Measurements from ENCODE around the gene METTL25B. TPM values are rescaled to one million over a fixed set of nuclear protein-coding genes. Genes with fewer than 3 reads are reported as not detected.

Gene METTL25B
- polyA plus RNA-seq, 1 donor from 2014 or later: 13.1 TPM

GRCh38 chr1:156709031-156709430 is 19.2 kb upstream of the METTL25B start:
- Histone ChIP-seq H3F3A (ENCODE audit: insufficient read depth, low read length, poor library complexity, severe bottlenecking) (peaks cover 8% of the 10 kb centered on the region), H3K79me2 (replicated peaks; ENCODE audit: insufficient read depth, low read length) (no peaks in the 10 kb centered on the region), H3K27me3 (ENCODE audit: insufficient read depth, low read depth, low read length) (peaks cover 13% of the 10 kb centered on the region), H3K9ac (ENCODE audit: low read length) (no peak overlapping the region), H2AFZ (ENCODE audit: low read depth, low read length) (no peak overlapping the region), H3K27ac (ENCODE audit: low read length) (no peak overlapping the region), H4K20me1 (ENCODE audit: insufficient read depth) (no peaks in the 10 kb centered on the region), H3K4me2 (ENCODE audit: low read length) (no peak overlapping the region), H3K36me3 (ENCODE audit: insufficient read depth, low read length) (no peaks in the 10 kb centered on the region), H3K9me3 (ENCODE audit: low read length) (no peaks in the 10 kb centered on the region), H3K4me3 (ENCODE audit: low read length) (no peak overlapping the region), H3K9me2 (ENCODE audit: insufficient read depth, low read length) (no peaks in the 10 kb centered on the region)
- TF ChIP-seq TAF1 (IDR thresholded peaks at IDR 0.05; ENCODE audit: low read depth) (no peak), REST (IDR thresholded peaks at IDR 0.05; ENCODE audit: borderline replicate concordance) (no peak), SMC3 (conservative IDR thresholded peaks at IDR 0.05; ENCODE audit: poor library complexity) (no peak), CTCF (IDR thresholded peaks at IDR 0.05; ENCODE audit: poor library complexity, severe bottlenecking) (no peak), MXI1 (conservative IDR thresholded peaks at IDR 0.05; ENCODE audit: poor library complexity, severe bottlenecking) (no peak), EZH2 (IDR thresholded peaks at IDR 0.05; ENCODE audit: borderline replicate concordance, insufficient read depth, low read length, poor library complexity, severe bottlenecking) (no peak), EP300 (conservative IDR thresholded peaks at IDR 0.05; ENCODE audit: poor library complexity, severe bottlenecking) (no peak), POLR2AphosphoS5 (IDR thresholded peaks at IDR 0.05) (no peak)

GRCh38 chr1:156709757-156710489 is 18.3 kb upstream of the METTL25B start:
- H3K27ac ChIP-seq (ENCODE audit: low read length): no peak overlapping the region
- no peak overlapping the region for H3K9ac ChIP-seq (ENCODE audit: low read length)
- H3K4me2 ChIP-seq (ENCODE audit: low read length): no peak overlapping the region
- H3K4me3 ChIP-seq (ENCODE audit: low read length): no peak overlapping the region
- H4K20me1 ChIP-seq (ENCODE audit: insufficient read depth): no peaks in the 10 kb centered on the region
- peaks cover 8% of the 10 kb centered on the region for H3F3A ChIP-seq (ENCODE audit: insufficient read depth, low read length, poor library complexity, severe bottlenecking)
- H3K9me3 ChIP-seq (ENCODE audit: low read length): no peaks in the 10 kb centered on the region
- no peaks in the 10 kb centered on the region for H3K9me2 ChIP-seq (ENCODE audit: insufficient read depth, low read length)
- H3K36me3 ChIP-seq (ENCODE audit: insufficient read depth, low read length): no peaks in the 10 kb centered on the region
- no peak overlapping the region for H2AFZ ChIP-seq (ENCODE audit: low read depth, low read length)
- H3K27me3 ChIP-seq (ENCODE audit: insufficient read depth, low read depth, low read length): peaks cover 5% of the 10 kb centered on the region
- TF ChIP-seq SMC3 (conservative IDR thresholded peaks at IDR 0.05; ENCODE audit: poor library complexity): no peak
- no peak for TF ChIP-seq POLR2AphosphoS5 (IDR thresholded peaks at IDR 0.05)
- TF ChIP-seq EZH2 (IDR thresholded peaks at IDR 0.05; ENCODE audit: borderline replicate concordance, insufficient read depth, low read length, poor library complexity, severe bottlenecking): no peak
- TF ChIP-seq CTCF (IDR thresholded peaks at IDR 0.05; ENCODE audit: poor library complexity, severe bottlenecking): no peak
- no peak for TF ChIP-seq RAD21 (conservative IDR thresholded peaks at IDR 0.05)
- TF ChIP-seq REST (IDR thresholded peaks at IDR 0.05; ENCODE audit: borderline replicate concordance): no peak
- no peak for TF ChIP-seq TAF1 (IDR thresholded peaks at IDR 0.05; ENCODE audit: low read depth)
- TF ChIP-seq MXI1 (conservative IDR thresholded peaks at IDR 0.05; ENCODE audit: poor library complexity, severe bottlenecking): no peak
- TF ChIP-seq EP300 (conservative IDR thresholded peaks at IDR 0.05; ENCODE audit: poor library complexity, severe bottlenecking): no peak
- H3K79me2 ChIP-seq (replicated peaks; ENCODE audit: insufficient read depth, low read length): no peaks in the 10 kb centered on the region
